PC-3 (cell line): ENCODE data around the gene RNF130.

Source experiments
- EZH2 ChIP-seq: fragments of 300-600 bp; sonication (generic); IDR thresholded peaks from one replicate; pipeline ENCODE4 v1.6.1; 2017; ENCODE audit warnings: antibody characterized with exemption, mild to moderate bottlenecking, low read length; ENCODE audit not compliant: unreplicated experiment
- TF ChIP-seq, protein P1 (sequence below): fragments of 300-600 bp; sonication (generic); conservative IDR thresholded peaks from 2 replicates; pipeline ENCODE4 v1.5.1; 2017; ENCODE audit warnings: antibody characterized with exemption, low read depth, mild to moderate bottlenecking, low read length

DNA sequence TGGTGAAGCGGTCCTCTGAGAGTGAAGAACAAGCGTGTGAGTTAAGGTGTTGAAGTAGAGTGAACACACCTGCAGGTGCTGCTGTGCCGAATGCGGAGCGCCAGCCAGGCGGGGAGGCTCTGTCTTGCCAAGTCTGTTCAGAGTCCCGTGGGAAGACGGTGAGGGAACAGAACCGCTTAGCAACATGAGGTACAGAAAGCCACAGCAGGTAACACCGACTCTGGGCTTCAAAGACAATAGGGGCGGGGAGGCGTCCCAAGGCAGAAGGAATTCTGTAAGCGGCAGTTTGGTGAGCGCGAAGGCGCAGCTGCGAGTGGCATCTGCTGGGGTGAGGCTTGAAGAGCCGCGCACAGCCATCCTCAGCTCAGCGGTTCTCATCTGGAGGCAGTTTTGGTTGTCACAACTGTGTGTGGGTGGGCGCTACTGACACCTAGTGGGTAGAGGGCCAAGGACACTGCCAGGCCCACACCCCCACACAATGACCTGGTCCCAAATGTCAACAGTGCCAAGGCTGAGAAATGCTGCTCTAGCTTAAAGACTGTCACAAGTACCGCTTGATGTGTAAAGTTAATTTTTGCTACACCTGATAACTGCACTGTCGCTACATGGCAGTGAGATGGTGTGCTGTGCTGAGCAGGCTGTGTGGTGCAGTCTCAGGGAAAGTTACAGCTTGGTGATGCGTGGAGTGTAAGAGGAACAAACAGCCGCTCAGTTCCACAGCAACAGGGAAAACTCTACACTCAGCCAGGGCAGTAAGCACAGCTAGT, 96.4 kb downstream of the RNF130 start:
- TF ChIP-seq, protein P1, sequence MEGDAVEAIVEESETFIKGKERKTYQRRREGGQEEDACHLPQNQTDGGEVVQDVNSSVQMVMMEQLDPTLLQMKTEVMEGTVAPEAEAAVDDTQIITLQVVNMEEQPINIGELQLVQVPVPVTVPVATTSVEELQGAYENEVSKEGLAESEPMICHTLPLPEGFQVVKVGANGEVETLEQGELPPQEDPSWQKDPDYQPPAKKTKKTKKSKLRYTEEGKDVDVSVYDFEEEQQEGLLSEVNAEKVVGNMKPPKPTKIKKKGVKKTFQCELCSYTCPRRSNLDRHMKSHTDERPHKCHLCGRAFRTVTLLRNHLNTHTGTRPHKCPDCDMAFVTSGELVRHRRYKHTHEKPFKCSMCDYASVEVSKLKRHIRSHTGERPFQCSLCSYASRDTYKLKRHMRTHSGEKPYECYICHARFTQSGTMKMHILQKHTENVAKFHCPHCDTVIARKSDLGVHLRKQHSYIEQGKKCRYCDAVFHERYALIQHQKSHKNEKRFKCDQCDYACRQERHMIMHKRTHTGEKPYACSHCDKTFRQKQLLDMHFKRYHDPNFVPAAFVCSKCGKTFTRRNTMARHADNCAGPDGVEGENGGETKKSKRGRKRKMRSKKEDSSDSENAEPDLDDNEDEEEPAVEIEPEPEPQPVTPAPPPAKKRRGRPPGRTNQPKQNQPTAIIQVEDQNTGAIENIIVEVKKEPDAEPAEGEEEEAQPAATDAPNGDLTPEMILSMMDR, result peak; percentile 55
- no peak for TF ChIP-seq EZH2
